Activated gamma-delta T cell treated with Interleukin-2 at 50 U/mL for 16 hours (primary cell): ENCODE data around the gene MCF2L.
"Not testable (repeated sequence)": the region's sequence is repeated elsewhere in the genome, so short reads cannot be mapped to it uniquely, and the experiment has no call there.

Experiments used
- DNase-seq: peaks from one replicate; pipeline ENCODE4 v3.0.0-alpha.2; 2020

Gene MCF2L

GRCh38 chr13:113053801-113054604, 85.0 kb downstream of the MCF2L start:
- no peak for DNase-seq

GRCh38 chr13:113057084-113057483, 88.1 kb downstream of the MCF2L start:
- DNase-seq = no peak

- not testable (repeated sequence) for DNase-seq
Observed at GRCh38 chr13:113057559-113057958, 88.5 kb downstream of the MCF2L start.

GRCh38 chr13:113058129-113058987, 89.3 kb downstream of the MCF2L start:
- DNase-seq = no peak

- no peak for DNase-seq
Observed at GRCh38 chr13:113058988-113059850, 90.2 kb downstream of the MCF2L start.

GRCh38 chr13:113059891-113060290, 90.9 kb downstream of the MCF2L start:
- DNase-seq = no peak

GRCh38 chr13:113060557-113061270, 91.7 kb downstream of the MCF2L start:
- no peak for DNase-seq

GRCh38 chr13:113061271-113061625, 92.2 kb downstream of the MCF2L start:
- no peak for DNase-seq

GRCh38 chr13:113061796-113062425, 92.9 kb downstream of the MCF2L start:
- DNase-seq = no peak

- DNase-seq = no peak
Observed at GRCh38 chr13:113062691-113063090, 93.7 kb downstream of the MCF2L start.

- no peak for DNase-seq
Observed at GRCh38 chr13:113063091-113063491, 94.1 kb downstream of the MCF2L start.

- no peak for DNase-seq
Observed at GRCh38 chr13:113064000-113064533, 95.1 kb downstream of the MCF2L start.

- DNase-seq = no peak
Observed at GRCh38 chr13:113064534-113065405, 95.8 kb downstream of the MCF2L start.

- DNase-seq = no peak
Observed at GRCh38 chr13:113065406-113066141, 96.6 kb downstream of the MCF2L start.

GRCh38 chr13:113066142-113066455, 97.1 kb downstream of the MCF2L start:
- DNase-seq = no peak

- DNase-seq = no peak
Observed at GRCh38 chr13:113066746-113067145, 97.7 kb downstream of the MCF2L start.

- no peak for DNase-seq
Observed at GRCh38 chr13:113069861-113070805, 101.1 kb downstream of the MCF2L start.

- DNase-seq = no peak
Observed at GRCh38 chr13:113070855-113071254, 101.8 kb downstream of the MCF2L start.

- DNase-seq = no peak
Observed at GRCh38 chr13:113072376-113072775, 103.4 kb downstream of the MCF2L start.
